HepG2 (cell line): ENCODE measurements around the gene FRMD3. TPM values are rescaled to one million over a fixed set of nuclear protein-coding genes. Genes with fewer than 3 reads are reported as not detected.

ENCODE experiments used
- ATAC-seq: fragments of 200-7000 bp; cut with Tn5 transposase; 3 replicates; pipeline ENCODE4 v1.9.1; 2020; ENCODE audit warnings: mild to moderate bottlenecking, moderate library complexity
- BruUV-seq: library from RNA; stranded (reverse); fragments of 400-500 nt; replicated peaks from 2 replicates; lab custom pipeline; 2021; lab: Mats Ljungman, UMichigan
- CTCF ChIA-PET: fragments of 300-600 bp; formaldehyde crosslinking; extraction: SDS; loops from one replicate; lab custom pipeline; 2021; ENCODE audit warnings: low total read pairs, inconsistent platforms, low intra/inter-chr PET ratio; lab: Yijun Ruan, JAX
- POLR2A ChIA-PET: fragments of 350-600 bp; sonication (Branson Sonifier 250); formaldehyde crosslinking; loops from one replicate; lab custom pipeline; 2020; ENCODE audit warnings: antibody characterized with exemption, inconsistent platforms; lab: Yijun Ruan, JAX
- DNase-seq: peaks from one replicate; pipeline ENCODE4 v3.0.0-alpha.2; 2015; ENCODE audit warnings: low spot score
- FAIRE-seq: peaks from 3 replicates; lab custom pipeline; 2011; peaks lifted over from hg19 to GRCh38; lab: Jason Lieb, UNC
- H2AFZ ChIP-seq: one replicate; pipeline ENCODE4 v1.6.1; 2011; ENCODE audit warnings: low read length, inconsistent platforms
- H3K27ac ChIP-seq: fragments of 300-600 bp; 3 replicates; pipeline ENCODE4 v1.8.0; 2011; ENCODE audit warnings: mixed run types, mild to moderate bottlenecking, mixed read lengths, low read length, inconsistent platforms; ENCODE audit not compliant: insufficient read depth; ENCODE audit errors: extremely low read length
- H3K27me3 ChIP-seq, 2 experiments: fragments of 200-600 bp in 1 of 2; 2 replicates in 1 of 2; 3 replicates in 1 of 2; pipeline versions ENCODE4 v1.6.0 to v1.8.0; 2011; ENCODE audit warnings: low read length in 2 of 2, mild to moderate bottlenecking in 2 of 2, moderate library complexity in 2 of 2, inconsistent platforms in 1 of 2; ENCODE audit not compliant: insufficient read depth in 2 of 2, control insufficient read depth in 1 of 2
- H3K36me3 ChIP-seq, 2 experiments: fragments of 200-600 bp in 1 of 2; replicated peaks in 1 of 2; 2 replicates in 1 of 2; 3 replicates in 1 of 2; pipeline versions ENCODE4 v1.5.1 to v1.8.0; 2011; ENCODE audit warnings: low read length in 2 of 2, inconsistent platforms in 1 of 2; ENCODE audit not compliant: insufficient read depth in 2 of 2, control insufficient read depth in 1 of 2
- H3K4me1 ChIP-seq: 2 replicates; pipeline ENCODE4 v1.5.1; 2012; ENCODE audit warnings: low read length, inconsistent platforms; ENCODE audit not compliant: insufficient read depth
- H3K4me2 ChIP-seq: 2 replicates; pipeline ENCODE4 v1.6.0; 2011; ENCODE audit warnings: low read depth, low read length, inconsistent platforms
- H3K4me3 ChIP-seq, 3 experiments: fragments of 200-600 bp in 1 of 3; sonication (generic), shearing (Covaris generic) in 1 of 3; replicated peaks in 1 of 3; 2 replicates each; pipeline ENCODE4 v1.5.1; 2011 to 2016; ENCODE audit warnings: low read length in 3 of 3, inconsistent platforms in 2 of 3, low read depth in 2 of 3, mild to moderate bottlenecking in 2 of 3, control low read depth in 1 of 3, mixed read lengths in 1 of 3; ENCODE audit not compliant: insufficient read depth in 1 of 3
- H3K79me2 ChIP-seq: one replicate; pipeline ENCODE4 v1.6.1; 2011; ENCODE audit warnings: low read length, inconsistent platforms; ENCODE audit not compliant: insufficient read depth
- H3K9ac ChIP-seq: 2 replicates; pipeline ENCODE4 v1.6.0; 2011; ENCODE audit warnings: mild to moderate bottlenecking, low read depth, low read length, inconsistent platforms; ENCODE audit not compliant: insufficient read depth
- H3K9me3 ChIP-seq: 2 replicates; pipeline ENCODE4 v1.5.1; 2012; ENCODE audit warnings: mild to moderate bottlenecking, low read length
- H4K20me1 ChIP-seq: 2 replicates; pipeline ENCODE4 v1.6.0; 2011; ENCODE audit warnings: inconsistent platforms, mild to moderate bottlenecking, low read length, moderate library complexity; ENCODE audit not compliant: insufficient read depth
- ATF5 ChIP-seq: sonication (generic); formaldehyde crosslinking; IDR thresholded peaks from 2 replicates; pipeline ENCODE4 v1.4.0; 2020; ENCODE audit warnings: mild to moderate bottlenecking, low read depth, missing genetic modification reagents
- CBX5 ChIP-seq: sonication (generic); formaldehyde crosslinking; IDR thresholded peaks from 2 replicates; pipeline ENCODE4 v1.4.0; 2020; ENCODE audit warnings: missing genetic modification reagents, borderline replicate concordance
- CEBPB ChIP-seq: IDR thresholded peaks from 2 replicates; pipeline ENCODE4 v1.6.1; 2011; ENCODE audit warnings: low read depth, low read length, improper control_type of control experiment, borderline replicate concordance
- GATAD2A ChIP-seq: IDR thresholded peaks from 2 replicates; pipeline ENCODE4 v1.6.1; 2016
- HDAC6 ChIP-seq: fragments of 200-600 bp; sonication (generic); IDR thresholded peaks from 2 replicates; pipeline ENCODE4 v1.7.0; 2017; ENCODE audit warnings: mild to moderate bottlenecking, antibody characterized with exemption, low read length, low read depth
- NR3C1 ChIP-seq: sonication (generic); formaldehyde crosslinking; IDR thresholded peaks from 2 replicates; pipeline ENCODE4 v1.4.0; 2020; ENCODE audit warnings: missing genetic modification reagents
- ONECUT2 ChIP-seq: sonication (generic); formaldehyde crosslinking; IDR thresholded peaks from 2 replicates; pipeline ENCODE4 v1.4.0; 2020; ENCODE audit warnings: missing genetic modification reagents
- RORA ChIP-seq: sonication (generic); formaldehyde crosslinking; IDR thresholded peaks from 2 replicates; pipeline ENCODE4 v1.5.0; 2020; ENCODE audit warnings: mild to moderate bottlenecking, missing genetic modification reagents, moderate library complexity
- ZFAT ChIP-seq: sonication (generic); formaldehyde crosslinking; conservative IDR thresholded peaks from 2 replicates; pipeline ENCODE4 v1.8.1; 2023; ENCODE audit warnings: missing genetic modification reagents, inconsistent platforms
- ZNF558 ChIP-seq: sonication (generic); formaldehyde crosslinking; IDR thresholded peaks from 2 replicates; pipeline ENCODE4 v1.9.0; 2022; ENCODE audit warnings: mild to moderate bottlenecking, missing genetic modification reagents, borderline replicate concordance
- ZNF644 ChIP-seq: IDR thresholded peaks from 2 replicates; pipeline ENCODE4 v1.6.1; 2016; ENCODE audit warnings: low read depth
- ZNF709 ChIP-seq: sonication (generic); formaldehyde crosslinking; IDR thresholded peaks from 2 replicates; pipeline ENCODE4 v1.5.0; 2020; ENCODE audit warnings: mild to moderate bottlenecking, missing genetic modification reagents
- ZNF775 ChIP-seq: sonication (generic); formaldehyde crosslinking; IDR thresholded peaks from 2 replicates; pipeline ENCODE4 v1.4.0; 2020; ENCODE audit warnings: missing genetic modification reagents, mild to moderate bottlenecking, moderate library complexity, borderline replicate concordance
- WGBS: methylation state at CpG from one replicate; pipeline ENCODE4 v1.1.6; 2017; ENCODE audit warnings: low lambda C conversion rate; 5-methylcytosine and 5-hydroxymethylcytosine counted together
- in situ Hi-C: cut with HindIII; loops from 2 replicates; pipeline ENCODE4 v1.10.0; 2017; ENCODE audit warnings: low pct_unique_long_range_greater_than_20kb; ENCODE audit not compliant: extremely low pct_ligation_motif_present
- intact Hi-C: fragments of 100-400 bp; cut with micrococcal nuclease; formaldehyde crosslinking; loops from one replicate; pipeline ENCODE4 v1.10.0; 2022; ENCODE audit not compliant: unreplicated experiment
- polyA plus RNA-seq, 8 experiments: library from polyadenylated mRNA; depleted of rRNA in 3 of 8; stranded (reverse) in 7 of 8; unstranded in 1 of 8; fragments of >200 nt; fragmentation: Illumina TruSeq in 4 of 8; extraction: Trizol in 4 of 8; gene quantifications; 2 replicates each; pipeline versions ENCODE4 v1.2.1 to v1.2.3, GENCODE V29; 2011 to 2016; ENCODE audit warnings: low read depth in 4 of 8, missing spikeins in 1 of 8, mixed read lengths in 1 of 8; ENCODE audit not compliant: insufficient read depth in 1 of 8
- total RNA-seq, 5 experiments: library from RNA; depleted of rRNA; stranded (reverse); fragments of >200 nt; fragmentation: Illumina TruSeq; extraction: Trizol; gene quantifications; 2 replicates each; pipeline ENCODE4 v1.2.3, GENCODE V29; 2016; ENCODE audit warnings: low read depth in 1 of 5
- TF ChIP-seq, protein P1 (sequence below): sonication (generic); formaldehyde crosslinking; IDR thresholded peaks from 2 replicates; pipeline ENCODE4 v1.5.0; 2020; ENCODE audit warnings: mild to moderate bottlenecking, missing genetic modification reagents, moderate library complexity
- TF ChIP-seq, protein P2 (sequence below): IDR thresholded peaks from 2 replicates; pipeline ENCODE4 v1.6.1; 2016; ENCODE audit warnings: missing compliant biosample characterization, missing genetic modification reagents, borderline replicate concordance

The FRMD3 gene
- total and polyA plus RNA-seq, 2 of the 13 experiments (the other 11 are each of a cell fraction or from before 2014, with no cell fraction given) = 3.2 to 7.7 TPM

DNA sequence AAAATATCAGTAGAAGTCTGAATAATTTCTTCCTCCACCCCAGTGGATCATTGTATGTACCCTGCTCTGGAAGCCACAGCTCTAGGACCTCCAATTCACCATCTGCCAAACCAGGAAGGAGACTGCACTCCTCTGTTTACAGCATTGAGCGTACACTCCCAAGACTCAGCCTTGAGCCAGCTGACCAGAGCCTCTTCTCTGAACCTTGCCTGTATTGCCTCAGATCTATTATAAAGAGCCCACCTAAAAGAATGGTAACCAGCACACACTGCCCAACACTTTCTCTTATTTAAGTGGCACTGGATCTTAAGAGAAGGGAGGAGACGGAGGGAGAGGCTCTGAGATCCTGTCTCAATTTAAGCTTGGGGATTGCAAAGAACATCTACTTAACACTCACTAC lies 257.4 kb downstream of the FRMD3 start (continued):
- TF ChIP-seq ZNF558 (no peak), NR3C1 (CRISPR knock-in tag) (no peak), ZNF775 (no peak)
- TF ChIP-seq, protein P1, sequence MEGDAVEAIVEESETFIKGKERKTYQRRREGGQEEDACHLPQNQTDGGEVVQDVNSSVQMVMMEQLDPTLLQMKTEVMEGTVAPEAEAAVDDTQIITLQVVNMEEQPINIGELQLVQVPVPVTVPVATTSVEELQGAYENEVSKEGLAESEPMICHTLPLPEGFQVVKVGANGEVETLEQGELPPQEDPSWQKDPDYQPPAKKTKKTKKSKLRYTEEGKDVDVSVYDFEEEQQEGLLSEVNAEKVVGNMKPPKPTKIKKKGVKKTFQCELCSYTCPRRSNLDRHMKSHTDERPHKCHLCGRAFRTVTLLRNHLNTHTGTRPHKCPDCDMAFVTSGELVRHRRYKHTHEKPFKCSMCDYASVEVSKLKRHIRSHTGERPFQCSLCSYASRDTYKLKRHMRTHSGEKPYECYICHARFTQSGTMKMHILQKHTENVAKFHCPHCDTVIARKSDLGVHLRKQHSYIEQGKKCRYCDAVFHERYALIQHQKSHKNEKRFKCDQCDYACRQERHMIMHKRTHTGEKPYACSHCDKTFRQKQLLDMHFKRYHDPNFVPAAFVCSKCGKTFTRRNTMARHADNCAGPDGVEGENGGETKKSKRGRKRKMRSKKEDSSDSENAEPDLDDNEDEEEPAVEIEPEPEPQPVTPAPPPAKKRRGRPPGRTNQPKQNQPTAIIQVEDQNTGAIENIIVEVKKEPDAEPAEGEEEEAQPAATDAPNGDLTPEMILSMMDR (CRISPR knock-in tag) = no peak

DNA sequence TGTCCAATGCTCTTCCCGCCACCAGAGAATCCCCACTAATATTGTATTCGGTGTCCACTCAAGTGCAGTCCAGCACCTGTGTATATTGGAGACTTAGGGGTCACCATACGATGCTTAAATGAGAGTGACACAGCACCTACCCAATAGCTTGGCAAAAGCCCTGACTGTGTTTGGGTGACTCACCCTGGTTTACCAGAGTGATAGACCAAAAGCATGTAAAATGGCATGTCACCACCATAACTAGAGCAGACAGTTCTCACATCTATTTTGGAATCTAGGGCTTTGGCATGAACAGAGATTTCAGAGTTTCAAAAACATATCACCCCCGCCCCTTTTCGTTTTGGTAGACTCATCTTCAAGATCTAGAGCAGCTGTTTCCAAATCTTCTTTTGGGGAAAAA lies 257.9 kb downstream of the FRMD3 start:
- no peak for TF ChIP-seq GATAD2A (CRISPR knock-in tag)
- TF ChIP-seq, protein P2, sequence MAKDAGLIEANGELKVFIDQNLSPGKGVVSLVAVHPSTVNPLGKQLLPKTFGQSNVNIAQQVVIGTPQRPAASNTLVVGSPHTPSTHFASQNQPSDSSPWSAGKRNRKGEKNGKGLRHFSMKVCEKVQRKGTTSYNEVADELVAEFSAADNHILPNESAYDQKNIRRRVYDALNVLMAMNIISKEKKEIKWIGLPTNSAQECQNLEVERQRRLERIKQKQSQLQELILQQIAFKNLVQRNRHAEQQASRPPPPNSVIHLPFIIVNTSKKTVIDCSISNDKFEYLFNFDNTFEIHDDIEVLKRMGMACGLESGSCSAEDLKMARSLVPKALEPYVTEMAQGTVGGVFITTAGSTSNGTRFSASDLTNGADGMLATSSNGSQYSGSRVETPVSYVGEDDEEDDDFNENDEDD (CRISPR knock-in tag) = no peak
- TF ChIP-seq ATF5 (CRISPR knock-in tag) = no peak
- TF ChIP-seq CEBPB = no peak
- TF ChIP-seq HDAC6 = no peak
- no peak for TF ChIP-seq ZFAT (CRISPR knock-in tag)
- TF ChIP-seq CBX5 = no peak
- TF ChIP-seq RORA (CRISPR knock-in tag) = no peak
- TF ChIP-seq ZNF644 = no peak
- TF ChIP-seq ONECUT2 = no peak
- no peak for TF ChIP-seq ZNF709 (CRISPR knock-in tag)
- Histone ChIP-seq H3K4me3 (no peak overlapping the region), H3K4me2 (no peak overlapping the region), H3K79me2 (no peaks in the 10 kb centered on the region), H2AFZ (no peak overlapping the region), H3K9me3 (no peaks in the 10 kb centered on the region), H3K4me1 (no peaks in the 10 kb centered on the region), H3K9ac (no peak overlapping the region), H4K20me1 (no peaks in the 10 kb centered on the region), H3K36me3 (no peaks in the 10 kb centered on the region; a peak in 1 of 5 replicates), H3K27me3 (no peaks in the 10 kb centered on the region), H3K27ac (no peak overlapping the region)
- CTCF ChIA-PET = no interaction called here
- intact Hi-C loops = no loop called here
- no peak for FAIRE-seq
- POLR2A ChIA-PET = no interaction called here
- ATAC-seq = no peak
- no peak for DNase-seq
- WGBS = 88% methylated on average over 5 of the region's 5 CpGs
- BruUV-seq = no TSS peak
- in situ Hi-C loops = no loop called here
